ENCODE measurements around the gene SORCS2.

The SORCS2 gene

DNA sequence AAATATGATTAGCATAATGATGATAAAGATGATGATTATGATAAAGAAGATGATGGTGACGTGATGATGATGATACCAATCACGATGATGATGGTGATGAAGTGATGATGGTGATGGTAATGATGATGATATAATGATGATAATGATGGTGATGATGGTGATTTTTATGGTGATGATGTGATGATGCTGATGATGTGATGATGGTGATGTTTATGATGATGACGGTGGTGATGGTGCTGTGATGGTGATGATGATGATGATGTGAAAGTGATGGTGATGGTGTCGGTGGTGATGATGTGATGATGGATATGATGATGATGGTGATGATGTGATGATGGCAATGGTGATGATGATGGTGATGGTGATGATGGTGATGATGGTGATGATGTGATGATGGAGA, 373.1 kb downstream of the SORCS2 start:
- H3K4me3 ChIP-seq (ENCODE audit: low read depth, low read length), result no peak overlapping the region
- no peak for TF ChIP-seq MYC (IDR thresholded peaks at IDR 0.05; ENCODE audit: low read depth, low read length)
- TF ChIP-seq, protein P1, sequence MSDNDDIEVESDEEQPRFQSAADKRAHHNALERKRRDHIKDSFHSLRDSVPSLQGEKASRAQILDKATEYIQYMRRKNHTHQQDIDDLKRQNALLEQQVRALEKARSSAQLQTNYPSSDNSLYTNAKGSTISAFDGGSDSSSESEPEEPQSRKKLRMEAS (IDR thresholded peaks at IDR 0.05; ENCODE audit: low read depth, low read length), result no peak
- no peak for TF ChIP-seq POLR2A (IDR thresholded peaks at IDR 0.05; ENCODE audit: extremely low read depth, insufficient read length)
- TF ChIP-seq, protein P2, sequence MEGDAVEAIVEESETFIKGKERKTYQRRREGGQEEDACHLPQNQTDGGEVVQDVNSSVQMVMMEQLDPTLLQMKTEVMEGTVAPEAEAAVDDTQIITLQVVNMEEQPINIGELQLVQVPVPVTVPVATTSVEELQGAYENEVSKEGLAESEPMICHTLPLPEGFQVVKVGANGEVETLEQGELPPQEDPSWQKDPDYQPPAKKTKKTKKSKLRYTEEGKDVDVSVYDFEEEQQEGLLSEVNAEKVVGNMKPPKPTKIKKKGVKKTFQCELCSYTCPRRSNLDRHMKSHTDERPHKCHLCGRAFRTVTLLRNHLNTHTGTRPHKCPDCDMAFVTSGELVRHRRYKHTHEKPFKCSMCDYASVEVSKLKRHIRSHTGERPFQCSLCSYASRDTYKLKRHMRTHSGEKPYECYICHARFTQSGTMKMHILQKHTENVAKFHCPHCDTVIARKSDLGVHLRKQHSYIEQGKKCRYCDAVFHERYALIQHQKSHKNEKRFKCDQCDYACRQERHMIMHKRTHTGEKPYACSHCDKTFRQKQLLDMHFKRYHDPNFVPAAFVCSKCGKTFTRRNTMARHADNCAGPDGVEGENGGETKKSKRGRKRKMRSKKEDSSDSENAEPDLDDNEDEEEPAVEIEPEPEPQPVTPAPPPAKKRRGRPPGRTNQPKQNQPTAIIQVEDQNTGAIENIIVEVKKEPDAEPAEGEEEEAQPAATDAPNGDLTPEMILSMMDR (IDR thresholded peaks at IDR 0.05; ENCODE audit: low read depth, low read length), result no peak
- no peak for DNase-seq (ENCODE audit: low read depth)

DNA sequence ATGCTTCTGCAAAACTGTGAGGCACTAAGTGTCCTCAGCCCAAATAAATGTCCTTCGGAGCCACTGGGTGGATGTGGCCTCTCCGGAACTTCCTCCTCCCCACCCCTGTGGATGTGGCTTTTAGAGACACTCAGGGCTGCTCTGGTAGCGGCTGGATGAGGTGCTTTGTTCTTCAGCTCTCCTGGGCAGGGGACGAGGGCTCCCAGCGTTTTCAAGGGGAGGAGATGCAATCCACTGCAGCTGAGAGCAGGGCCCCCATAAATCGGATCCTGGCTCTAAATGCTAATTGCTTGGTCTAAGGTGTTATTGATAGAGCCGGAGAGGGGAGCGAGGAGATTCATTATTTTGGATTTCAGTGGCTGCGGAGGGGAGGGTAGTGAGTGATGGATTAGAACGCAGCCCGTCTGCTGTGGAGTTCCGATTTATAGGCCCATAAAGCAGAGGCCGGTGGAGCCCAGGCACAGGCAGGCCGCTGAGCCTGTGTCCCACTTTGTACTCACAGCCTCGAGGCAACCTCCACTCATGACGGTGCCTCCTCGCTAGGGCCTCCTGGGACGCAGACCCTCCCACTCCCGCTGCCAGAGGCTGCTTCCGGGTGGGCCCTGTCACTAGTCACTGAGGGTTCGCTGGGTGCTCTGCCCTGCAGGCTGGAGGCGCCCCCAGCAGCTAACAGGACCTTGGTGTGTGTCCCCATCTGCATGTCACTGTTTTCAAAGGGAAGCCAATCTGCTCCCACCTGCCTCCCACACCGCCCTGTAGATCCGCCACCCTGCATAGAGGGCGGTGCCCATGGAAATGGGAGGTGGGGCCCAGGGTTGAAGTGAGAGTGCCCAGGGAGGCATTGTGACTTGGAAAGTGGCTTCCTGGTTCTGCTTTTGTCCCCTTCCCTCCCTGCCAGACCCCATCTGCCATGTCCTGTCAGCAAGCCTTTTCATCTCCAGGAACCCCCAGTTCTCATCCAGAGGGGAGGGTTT, 377.8 kb downstream of the SORCS2 start:
- TF ChIP-seq, protein P1 (IDR thresholded peaks at IDR 0.05; ENCODE audit: low read depth, low read length), result no peak
- TF ChIP-seq, protein P2 (IDR thresholded peaks at IDR 0.05; ENCODE audit: low read depth, low read length), result no peak
- no peak for TF ChIP-seq MYC (IDR thresholded peaks at IDR 0.05; ENCODE audit: low read depth, low read length)
- TF ChIP-seq POLR2A (IDR thresholded peaks at IDR 0.05; ENCODE audit: extremely low read depth, insufficient read length), result no peak
- DNase-seq (ENCODE audit: low read depth), result no peak

DNA sequence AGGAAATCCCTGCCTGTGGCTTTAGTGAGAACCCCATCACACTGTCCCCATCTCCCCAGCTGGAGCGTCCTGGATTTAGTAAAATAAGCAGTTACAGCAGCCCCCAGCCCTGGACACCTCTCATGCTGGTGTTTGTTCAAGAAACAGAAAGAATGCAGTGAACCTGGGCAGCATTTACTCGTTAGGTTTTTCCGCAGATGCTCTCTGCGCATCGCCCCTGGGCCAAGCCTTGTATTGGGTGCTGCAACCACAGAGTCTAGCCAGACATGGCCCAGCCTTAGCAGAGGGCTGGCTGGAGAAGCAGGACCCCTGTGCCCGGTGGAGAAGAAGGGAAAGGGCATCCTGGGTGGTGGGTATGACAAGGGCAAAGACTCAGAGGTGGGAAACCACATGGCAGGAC, 378.7 kb downstream of the SORCS2 start:
- no peak overlapping the region for H3K4me3 ChIP-seq (ENCODE audit: low read depth, low read length)
- no peak for TF ChIP-seq POLR2A (IDR thresholded peaks at IDR 0.05; ENCODE audit: extremely low read depth, insufficient read length)
- no peak for DNase-seq (ENCODE audit: low read depth)

More for the DNA sequence above, 377.8 kb downstream of the SORCS2 start:
- H3K4me3 ChIP-seq (ENCODE audit: low read depth, low read length), result no peak overlapping the region

DNA sequence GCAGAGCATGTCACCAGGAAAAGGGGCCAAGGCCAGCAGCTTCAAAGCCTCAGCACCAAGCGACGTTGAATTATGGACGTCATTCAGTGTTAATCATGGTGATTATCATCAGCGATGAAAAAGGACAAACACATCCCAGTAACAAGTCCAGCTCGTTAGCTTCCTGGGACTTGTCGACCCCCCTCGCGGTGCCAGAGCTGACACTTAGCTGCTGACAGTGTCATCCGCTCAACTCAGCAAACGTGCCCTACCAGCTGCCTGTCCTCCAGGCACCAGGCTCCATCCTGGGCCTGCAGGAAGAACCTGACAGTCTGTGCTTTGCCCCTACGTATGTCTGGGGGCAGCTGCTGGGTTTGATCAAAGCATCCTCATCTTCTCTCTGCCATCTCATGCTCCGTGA, 379.4 kb downstream of the SORCS2 start:
- H3K4me3 ChIP-seq (ENCODE audit: low read depth, low read length), result no peak overlapping the region
- DNase-seq (ENCODE audit: low read depth), result no peak
- TF ChIP-seq MYC (IDR thresholded peaks at IDR 0.05; ENCODE audit: low read depth, low read length) (no peak), POLR2A (IDR thresholded peaks at IDR 0.05; ENCODE audit: extremely low read depth, insufficient read length) (no peak)
- TF ChIP-seq, protein P1 (IDR thresholded peaks at IDR 0.05; ENCODE audit: low read depth, low read length), result no peak
- TF ChIP-seq, protein P2 (IDR thresholded peaks at IDR 0.05; ENCODE audit: low read depth, low read length), result no peak

DNA sequence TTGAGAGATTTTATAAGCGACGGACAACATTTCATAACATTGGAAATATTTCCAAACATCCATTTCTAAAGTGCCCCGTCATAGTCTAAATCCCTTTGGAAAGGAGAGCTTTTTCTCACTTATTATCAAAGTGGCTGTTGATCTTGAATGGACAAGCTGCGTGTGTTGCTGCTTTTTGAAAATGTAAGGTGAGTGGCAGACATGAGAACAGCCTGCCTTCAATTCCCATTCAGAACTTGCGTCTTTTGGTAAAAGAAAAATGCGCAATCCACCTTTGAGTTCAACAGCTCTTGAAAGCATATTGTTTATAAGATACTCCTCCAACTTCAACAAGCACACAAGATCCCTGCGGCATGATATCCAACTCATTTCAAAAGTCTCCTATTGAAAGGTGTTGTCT, 380.6 kb downstream of the SORCS2 start:
- TF ChIP-seq, protein P2 (IDR thresholded peaks at IDR 0.05; ENCODE audit: low read depth, low read length), result no peak
- TF ChIP-seq, protein P1 (IDR thresholded peaks at IDR 0.05; ENCODE audit: low read depth, low read length), result no peak
- TF ChIP-seq POLR2A (IDR thresholded peaks at IDR 0.05; ENCODE audit: extremely low read depth, insufficient read length) (no peak), MYC (IDR thresholded peaks at IDR 0.05; ENCODE audit: low read depth, low read length) (no peak)
- no peak overlapping the region for H3K4me3 ChIP-seq (ENCODE audit: low read depth, low read length)
- DNase-seq (ENCODE audit: low read depth), result no peak

DNA sequence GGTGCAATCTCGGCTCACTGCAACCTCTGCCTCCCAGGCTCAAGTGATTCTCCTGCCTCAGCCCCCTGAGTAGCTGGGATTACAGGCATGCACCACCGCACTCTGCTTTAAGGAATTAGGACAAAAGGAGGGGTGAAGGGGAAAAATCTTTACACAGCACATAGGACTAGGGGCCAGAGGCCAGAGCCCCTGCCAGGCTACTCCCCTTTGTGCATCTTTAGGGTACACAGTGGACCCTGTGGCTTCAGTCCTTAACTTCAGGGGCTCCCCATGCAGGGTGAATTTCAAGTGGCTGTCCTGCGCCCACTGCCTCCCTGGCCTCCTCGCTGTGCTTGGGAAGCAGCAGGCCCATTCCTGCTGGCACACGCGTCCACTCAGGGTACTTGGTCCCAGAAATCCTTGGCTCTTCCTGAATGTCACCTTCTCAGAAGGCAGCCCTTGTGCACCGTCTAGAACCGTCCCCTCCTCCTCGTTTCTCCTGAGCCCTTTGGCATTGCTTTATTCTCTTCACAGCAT, 381.3 kb downstream of the SORCS2 start:
- H3K4me3 ChIP-seq (ENCODE audit: low read depth, low read length), result no peak overlapping the region
- TF ChIP-seq POLR2A (IDR thresholded peaks at IDR 0.05; ENCODE audit: extremely low read depth, insufficient read length) (no peak), MYC (IDR thresholded peaks at IDR 0.05; ENCODE audit: low read depth, low read length) (no peak)
- TF ChIP-seq, protein P1 (IDR thresholded peaks at IDR 0.05; ENCODE audit: low read depth, low read length), result no peak
- TF ChIP-seq, protein P2 (IDR thresholded peaks at IDR 0.05; ENCODE audit: low read depth, low read length), result no peak
- DNase-seq (ENCODE audit: low read depth), result no peak
